NCI-H1930 (cell line): ENCODE results near the gene RBMY1B.
"Not testable (repeated sequence)": the region's sequence is repeated elsewhere in the genome, so short reads cannot be mapped to it uniquely, and the experiment has no call there.

Source experiments
- DNase-seq, 2 experiments: peaks; one replicate each; lab custom pipeline; 2025; lab: John Stamatoyannopoulos, UW

Gene RBMY1B

GRCh38 chrY:21511038-21511437 lies at the start of gene RBMY1B:
TSS of gene RBMY1B (plus strand) at chrY:21511338. CDS start at chrY:21513351, 2,013 bp downstream.
- DNase-seq: not testable (repeated sequence)

- DNase-seq: not testable (repeated sequence)
These were observed 48.2 kb upstream of the RBMY1B start for GRCh38 chrY:21462915-21463314.

GRCh38 chrY:21482967-21483366 lies 28.2 kb upstream of the RBMY1B start:
- DNase-seq: no peak

- not testable (repeated sequence) for DNase-seq
These were observed 23.4 kb downstream of the RBMY1B start, which contains the start of gene RBMY1A1 for GRCh38 chrY:21534579-21534978. TSS of gene RBMY1A1 (plus strand) at chrY:21534879. CDS start at chrY:21536892, 2,013 bp downstream.

GRCh38 chrY:21559316-21559984 lies 48.3 kb downstream of the RBMY1B start:
- not testable (repeated sequence) for DNase-seq
